CD4-positive, alpha-beta T cell (primary cell): ENCODE results near the gene PTPRN2. TPM values are rescaled to one million over a fixed set of nuclear protein-coding genes. Genes with fewer than 3 reads are reported as not detected.
"Not testable (repeated sequence)": the region's sequence is repeated elsewhere in the genome, so short reads cannot be mapped to it uniquely, and the experiment has no call there.

ENCODE experiments used
- ATAC-seq: fragments of 200-7000 bp; cut with Tn5 transposase; one replicate; pipeline ENCODE4 v1.10.0; 2022; ENCODE audit warnings: mild to moderate bottlenecking; ENCODE audit not compliant: poor library complexity
- CTCF ChIA-PET: fragments of 350-600 bp; sonication (Branson Sonifier 250); formaldehyde crosslinking; loops from one replicate; lab custom pipeline; 2021; ENCODE audit warnings: antibody characterized with exemption, inconsistent platforms; lab: Charles Lee
- POLR2A ChIA-PET: fragments of 350-600 bp; sonication (Branson Sonifier 250); formaldehyde crosslinking; loops from one replicate; lab custom pipeline; 2021; ENCODE audit warnings: antibody characterized with exemption, inconsistent platforms; lab: Charles Lee
- DNase-seq, 14 experiments: peaks; one replicate each; pipeline ENCODE4 v3.0.0-alpha.2; 2013 to 2020; ENCODE audit warnings: mixed read lengths in 2 of 14
- H3K27ac ChIP-seq, 2 donors: one replicate each; pipeline versions ENCODE4 v1.5.1 to v1.7.0; 2013; ENCODE audit warnings: low read length in 2 of 2, low read depth in 1 of 2, mild to moderate bottlenecking in 1 of 2
- H3K27me3 ChIP-seq, 2 experiments: 1 replicate in 1 of 2; 2 replicates in 1 of 2; pipeline versions ENCODE4 v1.6.1 to v1.7.0; 2013; ENCODE audit warnings: low read length in 2 of 2, control low read depth in 1 of 2, mild to moderate bottlenecking in 1 of 2, moderate library complexity in 1 of 2; ENCODE audit not compliant: insufficient read depth in 2 of 2, control insufficient read depth in 1 of 2
- H3K36me3 ChIP-seq: one replicate; pipeline ENCODE4 v1.6.1; 2013; ENCODE audit warnings: low read length, control low read depth; ENCODE audit not compliant: insufficient read depth
- H3K4me1 ChIP-seq: one replicate; pipeline ENCODE4 v1.6.1; 2013; ENCODE audit warnings: low read length, control low read depth; ENCODE audit not compliant: insufficient read depth
- H3K4me3 ChIP-seq: one replicate; pipeline ENCODE4 v1.5.1; 2013; ENCODE audit warnings: mild to moderate bottlenecking, low read length, moderate library complexity
- H3K9me3 ChIP-seq, 2 experiments: 1 replicate in 1 of 2; 2 replicates in 1 of 2; pipeline versions ENCODE4 v1.6.1 to v1.7.0; 2013; ENCODE audit warnings: low read length in 2 of 2, mild to moderate bottlenecking in 2 of 2, control low read depth in 1 of 2, moderate library complexity in 1 of 2; ENCODE audit not compliant: control insufficient read depth in 1 of 2, insufficient read depth in 1 of 2
- H3K27ac Mint-ChIP-seq: one replicate; pipeline ENCODE4 v1.8.0; 2020; ENCODE audit warnings: mixed read lengths
- H3K27me3 Mint-ChIP-seq: one replicate; pipeline ENCODE4 v1.8.0; 2021; ENCODE audit warnings: mixed read lengths
- H3K36me3 Mint-ChIP-seq: one replicate; pipeline ENCODE4 v1.8.0; 2021; ENCODE audit warnings: low read depth, mixed read lengths
- H3K4me1 Mint-ChIP-seq: one replicate; pipeline ENCODE4 v1.8.0; 2021; ENCODE audit warnings: low read depth, mixed read lengths
- H3K4me3 Mint-ChIP-seq: one replicate; pipeline ENCODE4 v1.8.0; 2020; ENCODE audit warnings: mild to moderate bottlenecking, mixed read lengths
- H3K9me3 Mint-ChIP-seq: one replicate; pipeline ENCODE4 v1.8.0; 2020; ENCODE audit warnings: mixed read lengths
- intact Hi-C, 2 experiments: fragments of 100-400 bp; cut with DNase I in 1 of 2; cut with micrococcal nuclease in 1 of 2; formaldehyde crosslinking; loops; one replicate each; pipeline versions ENCODE4 v1.15.1 to v1.9.0; 2023 to 2025; cut with DNase I, micrococcal nuclease
- total RNA-seq, 174 experiments: library from RNA in 2 of 174; stranded (reverse) in 2 of 174; gene quantifications; one replicate each; pipeline ENCODE4 v1.2.3 and lab custom pipeline; 2021 to 2026
- TF ChIP-seq, protein P1 (sequence below): fragments of 200-600 bp; IDR thresholded peaks from one replicate; pipeline ENCODE4 v1.8.0; 2022; ENCODE audit warnings: antibody characterized with exemption, mild to moderate bottlenecking

The PTPRN2 gene
- total RNA-seq, 2 experiments from 2014 or later: 0.34 to 0.44 TPM

DNA sequence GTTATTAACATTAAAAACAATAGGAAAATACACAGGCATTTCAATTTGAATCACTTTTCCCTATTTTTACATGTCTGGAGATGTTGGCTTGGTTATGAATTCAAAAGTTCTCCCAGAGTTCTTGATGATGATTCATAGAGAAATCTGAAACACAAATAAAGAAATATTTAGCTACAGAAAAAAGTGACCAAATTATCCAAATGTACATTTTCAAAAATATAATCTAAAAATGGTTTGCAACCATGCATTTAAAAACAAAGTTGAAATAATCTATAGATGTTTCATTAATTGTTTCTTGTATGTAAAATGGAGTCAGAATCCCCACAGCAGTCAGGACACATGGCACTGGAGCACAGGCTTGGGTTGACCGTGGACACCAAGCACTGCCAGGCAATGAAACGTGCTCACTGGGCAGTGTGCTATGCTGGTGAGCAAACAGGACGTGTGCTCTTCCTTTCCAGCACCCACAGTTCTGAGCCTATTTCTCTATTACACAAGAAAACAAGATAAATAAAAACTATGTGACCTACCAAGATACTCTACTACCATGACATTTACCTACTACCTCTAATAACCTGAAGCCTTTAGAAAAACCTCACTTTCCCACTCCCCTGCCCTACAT is 44.1 kb upstream of the PTPRN2 start:
- Mint-ChIP-seq H3K27ac (no peak overlapping the region), H3K9me3 (no peaks in the 10 kb centered on the region), H3K4me1 (no peaks in the 10 kb centered on the region), H3K36me3 (peaks cover 12% of the 10 kb centered on the region), H3K4me3 (no peak overlapping the region), H3K27me3 (no peaks in the 10 kb centered on the region)
- H3K9me3 ChIP-seq: no peaks in the 10 kb centered on the region
- ChIA-PET CTCF (no interaction called here), POLR2A (no interaction called here)
- H3K4me1 ChIP-seq: no peaks in the 10 kb centered on the region
- TF ChIP-seq, protein P1, sequence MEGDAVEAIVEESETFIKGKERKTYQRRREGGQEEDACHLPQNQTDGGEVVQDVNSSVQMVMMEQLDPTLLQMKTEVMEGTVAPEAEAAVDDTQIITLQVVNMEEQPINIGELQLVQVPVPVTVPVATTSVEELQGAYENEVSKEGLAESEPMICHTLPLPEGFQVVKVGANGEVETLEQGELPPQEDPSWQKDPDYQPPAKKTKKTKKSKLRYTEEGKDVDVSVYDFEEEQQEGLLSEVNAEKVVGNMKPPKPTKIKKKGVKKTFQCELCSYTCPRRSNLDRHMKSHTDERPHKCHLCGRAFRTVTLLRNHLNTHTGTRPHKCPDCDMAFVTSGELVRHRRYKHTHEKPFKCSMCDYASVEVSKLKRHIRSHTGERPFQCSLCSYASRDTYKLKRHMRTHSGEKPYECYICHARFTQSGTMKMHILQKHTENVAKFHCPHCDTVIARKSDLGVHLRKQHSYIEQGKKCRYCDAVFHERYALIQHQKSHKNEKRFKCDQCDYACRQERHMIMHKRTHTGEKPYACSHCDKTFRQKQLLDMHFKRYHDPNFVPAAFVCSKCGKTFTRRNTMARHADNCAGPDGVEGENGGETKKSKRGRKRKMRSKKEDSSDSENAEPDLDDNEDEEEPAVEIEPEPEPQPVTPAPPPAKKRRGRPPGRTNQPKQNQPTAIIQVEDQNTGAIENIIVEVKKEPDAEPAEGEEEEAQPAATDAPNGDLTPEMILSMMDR: no peak
- H3K27me3 ChIP-seq: no peaks in the 10 kb centered on the region
- intact Hi-C loops: no loop called here
- no peak overlapping the region for H3K4me3 ChIP-seq
- DNase-seq (no peak), ATAC-seq (no peak)
- peaks cover 3% of the 10 kb centered on the region for H3K36me3 ChIP-seq
- H3K27ac ChIP-seq: no peak overlapping the region

DNA sequence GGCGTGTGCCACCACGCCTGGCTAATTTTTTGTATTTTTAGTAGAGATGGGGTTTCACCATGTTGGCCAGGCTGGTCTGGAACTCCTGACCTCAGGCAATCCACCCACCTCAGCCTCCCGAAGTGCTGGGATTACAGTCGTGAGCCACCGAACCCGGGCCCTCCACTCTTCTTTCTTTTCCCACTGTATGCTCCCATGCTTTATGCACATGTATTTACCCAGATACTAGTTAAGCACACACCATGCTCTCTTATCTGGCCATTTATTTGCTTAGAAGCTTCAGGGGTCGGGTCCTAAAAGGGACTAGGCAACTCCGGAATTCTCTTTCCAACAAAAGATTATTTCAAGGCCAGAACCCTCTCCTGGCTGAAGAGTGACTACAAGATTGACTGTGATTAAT is 38.7 kb upstream of the PTPRN2 start:
- DNase-seq, H3K27ac Mint-ChIP-seq, H3K9me3 Mint-ChIP-seq, H3K4me1 Mint-ChIP-seq, H3K4me1 ChIP-seq, H3K27ac ChIP-seq, intact Hi-C loops, H3K9me3 ChIP-seq, ATAC-seq, H3K36me3 ChIP-seq, POLR2A ChIA-PET, H3K4me3 Mint-ChIP-seq, CTCF ChIA-PET, H3K4me3 ChIP-seq, H3K27me3 Mint-ChIP-seq, H3K27me3 ChIP-seq: not testable (repeated sequence)
- H3K36me3 Mint-ChIP-seq: peaks cover 12% of the 10 kb centered on the region

DNA sequence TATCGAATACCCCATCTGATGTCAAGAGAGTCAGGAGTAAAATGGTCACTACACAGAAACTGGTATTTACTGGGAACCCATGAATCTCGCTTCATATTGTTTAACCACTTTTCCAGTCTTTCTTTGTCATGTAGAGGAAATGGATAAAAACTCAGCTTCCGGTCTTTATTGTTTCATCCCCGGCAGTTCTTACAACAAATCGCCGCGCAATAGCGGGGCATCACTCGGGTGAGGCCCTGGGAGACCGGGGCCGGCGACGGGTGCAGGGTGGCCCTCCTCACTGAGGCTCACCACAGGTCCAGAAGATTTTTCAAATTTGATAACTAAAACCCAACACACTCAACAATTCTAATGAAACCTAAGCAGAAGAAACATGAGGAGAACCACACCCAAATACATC is 35.6 kb upstream of the PTPRN2 start:
- Histone ChIP-seq H3K4me3 (no peak overlapping the region), H3K9me3 (no peaks in the 10 kb centered on the region), H3K4me1 (no peaks in the 10 kb centered on the region), H3K27me3 (no peaks in the 10 kb centered on the region), H3K36me3 (no peaks in the 10 kb centered on the region), H3K27ac (no peak overlapping the region)
- TF ChIP-seq, protein P1: no peak
- Mint-ChIP-seq H3K27ac (no peak overlapping the region), H3K9me3 (no peaks in the 10 kb centered on the region), H3K36me3 (no peaks in the 10 kb centered on the region), H3K27me3 (no peaks in the 10 kb centered on the region), H3K4me1 (no peaks in the 10 kb centered on the region), H3K4me3 (no peak overlapping the region)
- ChIA-PET POLR2A (no interaction called here), CTCF (no interaction called here)
- no peak for DNase-seq
- intact Hi-C loops: no loop called here
- no peak for ATAC-seq

DNA sequence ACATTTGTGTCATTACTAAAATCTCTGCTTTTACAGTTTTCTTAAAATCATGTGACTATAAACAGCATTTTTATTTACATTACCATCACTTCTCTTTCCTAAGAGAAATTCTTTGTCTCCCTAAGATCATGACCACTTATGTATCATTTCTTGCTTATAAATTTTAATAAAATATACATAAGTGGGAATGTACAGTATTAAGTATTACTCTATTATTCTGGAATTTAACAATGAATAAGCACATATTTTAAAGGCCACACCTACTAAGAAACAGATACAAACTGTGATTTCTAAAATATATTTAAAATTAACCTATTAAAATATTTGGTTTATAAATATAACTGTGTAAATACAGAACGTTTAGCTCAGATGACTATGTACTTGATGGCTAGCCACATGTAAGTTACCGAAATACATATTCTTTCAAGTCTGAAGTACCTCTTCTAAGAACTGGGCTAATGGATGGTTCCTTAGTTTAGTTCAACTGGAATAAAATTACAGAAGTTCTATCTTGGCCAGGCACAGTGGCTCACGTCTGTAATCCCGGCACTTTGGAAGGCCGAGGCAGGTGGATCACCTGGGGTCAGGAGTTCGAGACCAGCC is 33.3 kb upstream of the PTPRN2 start:
- ATAC-seq: no peak
- Histone ChIP-seq H3K4me1 (no peaks in the 10 kb centered on the region), H3K9me3 (no peaks in the 10 kb centered on the region), H3K4me3 (no peak overlapping the region), H3K27ac (no peak overlapping the region), H3K27me3 (no peaks in the 10 kb centered on the region), H3K36me3 (no peaks in the 10 kb centered on the region)
- Mint-ChIP-seq H3K27ac (no peak overlapping the region), H3K27me3 (no peaks in the 10 kb centered on the region), H3K4me3 (no peak overlapping the region), H3K36me3 (no peaks in the 10 kb centered on the region), H3K4me1 (no peaks in the 10 kb centered on the region), H3K9me3 (no peaks in the 10 kb centered on the region)
- intact Hi-C loops: no loop called here
- ChIA-PET CTCF (no interaction called here), POLR2A (no interaction called here)
- no peak for DNase-seq
- TF ChIP-seq, protein P1: no peak
